HepG2 (cell line): ENCODE measurements around the gene AGRN. TPM values are rescaled to one million over a fixed set of nuclear protein-coding genes. Genes with fewer than 3 reads are reported as not detected.

Experiments used
- ATAC-seq: fragments of 200-7000 bp; cut with Tn5 transposase; 3 replicates; pipeline ENCODE4 v1.9.1; 2020; ENCODE audit warnings: mild to moderate bottlenecking, moderate library complexity
- BruUV-seq: library from RNA; stranded (reverse); fragments of 400-500 nt; replicated peaks from 2 replicates; lab custom pipeline; 2021; lab: Mats Ljungman, UMichigan
- CTCF ChIA-PET: fragments of 300-600 bp; formaldehyde crosslinking; extraction: SDS; loops from one replicate; lab custom pipeline; 2021; ENCODE audit warnings: low total read pairs, inconsistent platforms, low intra/inter-chr PET ratio; lab: Yijun Ruan, JAX
- POLR2A ChIA-PET: fragments of 350-600 bp; sonication (Branson Sonifier 250); formaldehyde crosslinking; loops from one replicate; lab custom pipeline; 2020; ENCODE audit warnings: antibody characterized with exemption, inconsistent platforms; lab: Yijun Ruan, JAX
- DNase-seq: peaks from one replicate; pipeline ENCODE4 v3.0.0-alpha.2; 2015; ENCODE audit warnings: low spot score
- FAIRE-seq: peaks from 3 replicates; lab custom pipeline; 2011; peaks lifted over from hg19 to GRCh38; lab: Jason Lieb, UNC
- H2AFZ ChIP-seq: one replicate; pipeline ENCODE4 v1.6.1; 2011; ENCODE audit warnings: low read length, inconsistent platforms
- H3K27ac ChIP-seq: fragments of 300-600 bp; 3 replicates; pipeline ENCODE4 v1.8.0; 2011; ENCODE audit warnings: mixed run types, mild to moderate bottlenecking, mixed read lengths, low read length, inconsistent platforms; ENCODE audit not compliant: insufficient read depth; ENCODE audit errors: extremely low read length
- H3K27me3 ChIP-seq, 2 experiments: fragments of 200-600 bp in 1 of 2; 2 replicates in 1 of 2; 3 replicates in 1 of 2; pipeline versions ENCODE4 v1.6.0 to v1.8.0; 2011; ENCODE audit warnings: low read length in 2 of 2, mild to moderate bottlenecking in 2 of 2, moderate library complexity in 2 of 2, inconsistent platforms in 1 of 2; ENCODE audit not compliant: insufficient read depth in 2 of 2, control insufficient read depth in 1 of 2
- H3K36me3 ChIP-seq, 2 experiments: fragments of 200-600 bp in 1 of 2; replicated peaks in 1 of 2; 2 replicates in 1 of 2; 3 replicates in 1 of 2; pipeline versions ENCODE4 v1.5.1 to v1.8.0; 2011; ENCODE audit warnings: low read length in 2 of 2, inconsistent platforms in 1 of 2; ENCODE audit not compliant: insufficient read depth in 2 of 2, control insufficient read depth in 1 of 2
- H3K4me1 ChIP-seq: 2 replicates; pipeline ENCODE4 v1.5.1; 2012; ENCODE audit warnings: low read length, inconsistent platforms; ENCODE audit not compliant: insufficient read depth
- H3K4me2 ChIP-seq: 2 replicates; pipeline ENCODE4 v1.6.0; 2011; ENCODE audit warnings: low read depth, low read length, inconsistent platforms
- H3K4me3 ChIP-seq, 3 experiments: fragments of 200-600 bp in 1 of 3; sonication (generic), shearing (Covaris generic) in 1 of 3; replicated peaks in 1 of 3; 2 replicates each; pipeline ENCODE4 v1.5.1; 2011 to 2016; ENCODE audit warnings: low read length in 3 of 3, inconsistent platforms in 2 of 3, low read depth in 2 of 3, mild to moderate bottlenecking in 2 of 3, control low read depth in 1 of 3, mixed read lengths in 1 of 3; ENCODE audit not compliant: insufficient read depth in 1 of 3
- H3K79me2 ChIP-seq: one replicate; pipeline ENCODE4 v1.6.1; 2011; ENCODE audit warnings: low read length, inconsistent platforms; ENCODE audit not compliant: insufficient read depth
- H3K9ac ChIP-seq: 2 replicates; pipeline ENCODE4 v1.6.0; 2011; ENCODE audit warnings: mild to moderate bottlenecking, low read depth, low read length, inconsistent platforms; ENCODE audit not compliant: insufficient read depth
- H3K9me3 ChIP-seq: 2 replicates; pipeline ENCODE4 v1.5.1; 2012; ENCODE audit warnings: mild to moderate bottlenecking, low read length
- H4K20me1 ChIP-seq: 2 replicates; pipeline ENCODE4 v1.6.0; 2011; ENCODE audit warnings: inconsistent platforms, mild to moderate bottlenecking, low read length, moderate library complexity; ENCODE audit not compliant: insufficient read depth
- AFF4 ChIP-seq: sonication (generic); formaldehyde crosslinking; IDR thresholded peaks from 2 replicates; pipeline ENCODE4 v1.4.0; 2020; ENCODE audit warnings: missing genetic modification reagents
- GATAD1 ChIP-seq: IDR thresholded peaks from 2 replicates; pipeline ENCODE4 v1.6.1; 2016; ENCODE audit warnings: missing genetic modification reagents, missing compliant biosample characterization
- KLF11 ChIP-seq: IDR thresholded peaks from 2 replicates; pipeline ENCODE4 v1.6.1; 2016; ENCODE audit warnings: missing compliant biosample characterization
- STAT6 ChIP-seq: sonication (generic); formaldehyde crosslinking; IDR thresholded peaks from 2 replicates; pipeline ENCODE4 v1.4.0; 2020; ENCODE audit warnings: missing genetic modification reagents, mild to moderate bottlenecking, borderline replicate concordance
- TEAD2 ChIP-seq: sonication (generic); formaldehyde crosslinking; IDR thresholded peaks from 2 replicates; pipeline ENCODE4 v1.9.0; 2021; ENCODE audit warnings: missing genetic modification reagents
- TMF1 ChIP-seq: sonication (generic); formaldehyde crosslinking; IDR thresholded peaks from 2 replicates; pipeline ENCODE4 v1.8.1; 2022; ENCODE audit warnings: low read depth, missing genetic modification reagents
- ZFP37 ChIP-seq: sonication (generic); formaldehyde crosslinking; IDR thresholded peaks from 2 replicates; pipeline ENCODE4 v1.4.0; 2020; ENCODE audit warnings: missing genetic modification reagents, borderline replicate concordance
- ZNF20 ChIP-seq: sonication (generic); formaldehyde crosslinking; IDR thresholded peaks from 2 replicates; pipeline ENCODE4 v1.4.0; 2020; ENCODE audit warnings: mild to moderate bottlenecking, moderate library complexity, missing genetic modification reagents
- ZNF574 ChIP-seq: sonication (generic); formaldehyde crosslinking; IDR thresholded peaks from 2 replicates; pipeline ENCODE4 v1.4.0; 2020; ENCODE audit warnings: missing genetic modification reagents
- ZNF7 ChIP-seq: IDR thresholded peaks from 2 replicates; pipeline ENCODE4 v1.6.1; 2016; ENCODE audit warnings: missing biosample characterization, missing genetic modification reagents
- ZNF883 ChIP-seq: sonication (generic); formaldehyde crosslinking; IDR thresholded peaks from 2 replicates; pipeline ENCODE4 v1.5.1; 2020; ENCODE audit warnings: mild to moderate bottlenecking, missing genetic modification reagents; ENCODE audit errors: not compliant biosample characterization
- ZNF891 ChIP-seq: sonication (generic); formaldehyde crosslinking; IDR thresholded peaks from 2 replicates; pipeline ENCODE4 v1.5.0; 2020; ENCODE audit warnings: mild to moderate bottlenecking, missing genetic modification reagents
- ZSCAN20 ChIP-seq: sonication (generic); formaldehyde crosslinking; IDR thresholded peaks from 2 replicates; pipeline ENCODE4 v1.4.0; 2020; ENCODE audit warnings: missing genetic modification reagents, mild to moderate bottlenecking, borderline replicate concordance
- WGBS: methylation state at CpG from one replicate; pipeline ENCODE4 v1.1.6; 2017; ENCODE audit warnings: low lambda C conversion rate; 5-methylcytosine and 5-hydroxymethylcytosine counted together
- in situ Hi-C: cut with HindIII; loops from 2 replicates; pipeline ENCODE4 v1.10.0; 2017; ENCODE audit warnings: low pct_unique_long_range_greater_than_20kb; ENCODE audit not compliant: extremely low pct_ligation_motif_present
- intact Hi-C: fragments of 100-400 bp; cut with micrococcal nuclease; formaldehyde crosslinking; loops from one replicate; pipeline ENCODE4 v1.10.0; 2022; ENCODE audit not compliant: unreplicated experiment
- polyA plus RNA-seq, 8 experiments: library from polyadenylated mRNA; depleted of rRNA in 3 of 8; stranded (reverse) in 7 of 8; unstranded in 1 of 8; fragments of >200 nt; fragmentation: Illumina TruSeq in 4 of 8; extraction: Trizol in 4 of 8; gene quantifications; 2 replicates each; pipeline versions ENCODE4 v1.2.1 to v1.2.3, GENCODE V29; 2011 to 2016; ENCODE audit warnings: low read depth in 4 of 8, missing spikeins in 1 of 8, mixed read lengths in 1 of 8; ENCODE audit not compliant: insufficient read depth in 1 of 8
- total RNA-seq, 5 experiments: library from RNA; depleted of rRNA; stranded (reverse); fragments of >200 nt; fragmentation: Illumina TruSeq; extraction: Trizol; gene quantifications; 2 replicates each; pipeline ENCODE4 v1.2.3, GENCODE V29; 2016; ENCODE audit warnings: low read depth in 1 of 5

The AGRN gene
- total and polyA plus RNA-seq, 2 of the 13 experiments (the other 11 are each of a cell fraction or from before 2014, with no cell fraction given): 29.8 to 65.2 TPM

DNA sequence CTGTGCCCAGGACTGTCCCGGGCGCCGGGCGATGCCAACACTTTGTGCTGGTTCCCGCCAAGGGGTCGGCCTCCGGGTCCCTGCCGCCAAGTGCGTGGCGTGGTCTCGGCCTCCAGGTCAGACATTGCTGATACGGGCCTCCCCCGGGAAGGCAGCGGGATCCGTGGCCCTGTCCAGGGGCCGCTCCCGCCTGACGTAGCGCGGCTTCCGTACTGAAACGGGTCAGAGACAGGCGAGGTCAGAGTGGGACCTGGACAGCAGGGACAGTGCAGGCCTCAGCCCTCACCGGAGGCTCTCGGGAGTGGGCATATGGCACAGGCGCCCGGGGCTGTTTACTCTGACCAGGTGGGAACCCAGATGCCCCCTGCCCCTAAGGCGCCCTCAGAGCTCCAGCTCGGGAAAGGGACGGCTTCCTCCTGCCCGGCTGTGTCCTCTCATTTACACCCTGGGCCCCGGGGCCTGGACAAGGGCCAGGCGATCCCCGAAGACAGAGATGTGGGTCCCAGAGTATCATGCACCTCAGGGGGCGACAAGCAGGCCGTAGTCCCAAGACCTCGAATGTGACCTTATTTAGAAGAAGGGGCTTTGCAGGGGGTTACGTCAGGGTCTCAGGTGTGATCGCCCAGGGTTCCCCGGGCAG, 63.0 kb downstream of the AGRN start:
- intact Hi-C loops: no loop called here
- no peak for ATAC-seq
- no peak for FAIRE-seq
- H3K79me2 ChIP-seq: no peaks in the 10 kb centered on the region
- POLR2A ChIA-PET: no interaction called here
- no peak for DNase-seq
- H3K27me3 ChIP-seq: no peaks in the 10 kb centered on the region
- no peak overlapping the region for H3K9ac ChIP-seq
- no peak overlapping the region for H2AFZ ChIP-seq
- no peaks in the 10 kb centered on the region for H3K36me3 ChIP-seq
- 91% methylated on average over 17 of the region's 40 CpGs for WGBS
- in situ Hi-C loops: no loop called here
- H3K9me3 ChIP-seq: no peaks in the 10 kb centered on the region
- BruUV-seq: no TSS peak
- H4K20me1 ChIP-seq: no peaks in the 10 kb centered on the region
- no peak overlapping the region for H3K27ac ChIP-seq
- H3K4me2 ChIP-seq: no peak overlapping the region
- CTCF ChIA-PET: no interaction called here
- H3K4me1 ChIP-seq: peaks cover 14% of the 10 kb centered on the region
- no peak overlapping the region for H3K4me3 ChIP-seq
- TF ChIP-seq ZNF20 (CRISPR knock-in tag): no peak
- no peak for TF ChIP-seq ZNF883 (CRISPR knock-in tag)
- TF ChIP-seq ZNF7: no peak
- no peak for TF ChIP-seq GATAD1 (CRISPR knock-in tag)
- no peak for TF ChIP-seq ZNF574 (CRISPR knock-in tag)
- no peak for TF ChIP-seq TMF1 (CRISPR knock-in tag)
- TF ChIP-seq KLF11 (CRISPR knock-in tag): no peak
- no peak for TF ChIP-seq TEAD2 (CRISPR knock-in tag)
- TF ChIP-seq ZFP37 (CRISPR knock-in tag): no peak
- no peak for TF ChIP-seq ZSCAN20 (CRISPR knock-in tag)
- no peak for TF ChIP-seq STAT6 (CRISPR knock-in tag)
- no peak for TF ChIP-seq ZNF891 (CRISPR knock-in tag)
- no peak for TF ChIP-seq AFF4 (CRISPR knock-in tag)
